ENCODE measurements around the gene CNTNAP2. TPM values are rescaled to one million over a fixed set of nuclear protein-coding genes. Genes with fewer than 3 reads are reported as not detected.
"Not testable (repeated sequence)": the region's sequence is repeated elsewhere in the genome, so short reads cannot be mapped to it uniquely, and the experiment has no call there.

Gene CNTNAP2
- total RNA-seq, 8 experiments from 2014 or later = 0.05 to 27.0 (median 15.0) TPM

DNA sequence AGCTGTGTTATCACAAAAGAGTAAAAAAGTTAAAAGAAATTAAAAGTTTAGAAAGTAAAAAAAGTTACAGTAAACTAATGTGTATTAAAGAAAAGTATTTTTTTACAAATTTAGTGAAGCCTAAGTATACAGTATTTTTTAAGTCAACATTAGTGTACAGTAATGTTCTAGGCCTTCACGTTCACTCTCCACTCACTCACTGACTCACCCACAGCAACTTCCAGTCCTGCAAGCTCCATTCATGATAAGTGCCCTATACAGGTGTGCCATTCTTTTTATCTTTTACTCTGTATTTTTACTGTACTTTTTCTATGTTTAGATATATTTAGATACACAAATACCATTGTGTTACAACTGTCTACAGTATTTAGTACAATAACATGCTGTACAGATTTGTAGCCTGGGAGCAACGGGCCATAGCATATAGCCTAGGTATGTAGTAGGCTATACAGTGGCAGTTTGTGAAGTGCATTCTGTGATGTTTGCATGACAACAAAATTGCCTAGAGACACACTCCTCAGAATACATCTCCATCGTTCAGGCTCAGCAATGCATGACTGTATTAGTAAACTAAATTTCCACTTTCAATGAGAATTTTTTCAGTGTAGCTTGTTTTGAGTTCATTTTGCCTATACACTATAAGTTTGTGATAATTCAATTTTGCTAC lies 1934.0 kb downstream of the CNTNAP2 start:
- no peaks in the 10 kb centered on the region for H3K4me1 ChIP-seq (replicated peaks in 1 of 2)
- peak in 1 of 8 experiments; percentile 40 for ATAC-seq (replicated peaks in 6 of 8)
- no peak overlapping the region for H3K27ac ChIP-seq
- in situ Hi-C loops (cut with MboI; ENCODE audit: low pct_unique_long_range_greater_than_20kb in 2 of 9, low sequenced_read_pairs in 9 of 9, unreplicated experiment in 9 of 9) = no loop called here
- 15 to 93% (median 67%) methylated on average over 1 to 3 of the region's 3 CpGs for WGBS, 10 experiments
- H3K4me3 ChIP-seq = no peak overlapping the region

DNA sequence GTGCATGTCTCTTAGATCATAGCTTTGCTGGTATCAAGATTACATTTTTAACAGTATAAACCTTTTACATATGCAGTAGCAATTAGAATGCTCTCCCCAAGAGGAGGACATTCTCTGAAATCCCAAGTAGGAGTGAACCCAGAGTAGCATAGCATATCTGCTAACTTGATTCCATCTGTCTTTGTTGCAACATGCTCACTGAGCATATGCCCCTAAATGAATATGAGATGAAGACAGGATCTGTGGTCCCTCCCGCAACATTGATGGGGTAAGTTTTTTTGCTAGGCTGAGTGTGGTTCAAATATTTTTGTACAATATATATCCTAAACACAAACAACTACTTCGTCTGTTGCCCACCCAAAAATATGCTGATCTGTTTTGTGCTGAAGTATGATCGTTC lies 1939.8 kb downstream of the CNTNAP2 start:
- no peak overlapping the region for H3K4me3 ChIP-seq
- ATAC-seq (replicated peaks in 6 of 8) = no peak
- H3K27ac ChIP-seq = no peak overlapping the region
- no peaks in the 10 kb centered on the region for H3K4me1 ChIP-seq (replicated peaks in 1 of 2)
- in situ Hi-C loops (cut with MboI; ENCODE audit: low pct_unique_long_range_greater_than_20kb in 2 of 9, low sequenced_read_pairs in 9 of 9, unreplicated experiment in 9 of 9) = no loop called here
- WGBS, 10 experiments = 36 to 100% (median 63%) methylated on average over 1 to 3 of the region's 3 CpGs; no CpG with 5 or more reads in 3 of the 10 experiments

DNA sequence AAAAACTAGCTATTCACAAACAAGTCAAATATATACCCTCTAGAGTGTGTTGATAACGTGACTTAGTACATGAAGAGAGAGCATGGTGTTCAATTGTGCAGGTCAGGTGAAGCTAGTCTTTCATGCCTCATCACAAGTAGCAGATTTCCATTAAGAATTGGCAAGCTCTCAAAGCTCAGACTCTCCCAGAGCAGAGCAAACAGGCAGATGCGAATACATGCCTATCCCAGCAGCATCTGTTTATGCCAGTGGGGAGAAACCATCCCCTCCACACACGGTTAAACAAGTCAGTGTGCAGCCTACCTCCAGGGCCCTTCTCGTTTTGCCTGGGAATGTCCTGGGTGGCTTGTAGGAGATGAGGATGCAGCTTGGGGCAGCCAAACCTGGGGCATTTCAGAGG lies 1941.5 kb downstream of the CNTNAP2 start:
- 7 to 100% (median 36%) methylated on average over 1 to 2 of the region's 4 CpGs; no CpG with 5 or more reads in 2 of the 10 experiments for WGBS, 10 experiments
- ATAC-seq (replicated peaks in 6 of 8) = peak in 1 of 8 experiments; percentile 23
- H3K4me1 ChIP-seq (replicated peaks in 1 of 2) = no peaks in the 10 kb centered on the region

DNA sequence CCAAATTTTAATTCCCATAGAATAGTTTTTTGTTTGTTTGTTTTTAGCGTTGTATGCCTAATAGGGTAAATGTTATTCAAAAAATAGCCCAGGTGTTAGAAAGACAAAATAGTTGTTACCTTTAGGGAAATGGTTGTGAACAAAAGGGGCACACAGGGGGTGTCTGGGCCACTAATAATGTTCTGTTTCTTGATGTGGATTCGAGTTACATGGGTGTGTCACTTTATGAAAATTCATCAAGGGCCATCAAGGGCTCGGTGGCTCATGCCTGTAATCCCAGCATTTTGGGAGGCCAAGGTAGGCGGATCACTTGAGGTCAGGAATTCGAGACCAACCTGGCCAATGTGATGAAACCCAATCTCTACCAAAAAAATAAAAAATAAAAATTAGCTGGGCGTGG lies 1942.2 kb downstream of the CNTNAP2 start:
- in situ Hi-C loops (cut with MboI; ENCODE audit: low pct_unique_long_range_greater_than_20kb in 2 of 9, low sequenced_read_pairs in 9 of 9, unreplicated experiment in 9 of 9) = no loop called here
- no peak for ATAC-seq (replicated peaks in 6 of 8)
- H3K4me1 ChIP-seq (replicated peaks in 1 of 2) = no peaks in the 10 kb centered on the region
- no peak overlapping the region for H3K27ac ChIP-seq
- no peak overlapping the region for H3K4me3 ChIP-seq
- WGBS, 10 experiments = 0 to 92% (median 58%) methylated on average over 2 to 4 of the region's 6 CpGs; no CpG with 5 or more reads in 1 of the 10 experiments

More for the DNA sequence above, 1941.5 kb downstream of the CNTNAP2 start:
- H3K27ac ChIP-seq = no peak overlapping the region
- no peak overlapping the region for H3K4me3 ChIP-seq
- in situ Hi-C loops (cut with MboI; ENCODE audit: low pct_unique_long_range_greater_than_20kb in 2 of 9, low sequenced_read_pairs in 9 of 9, unreplicated experiment in 9 of 9) = no loop called here

DNA sequence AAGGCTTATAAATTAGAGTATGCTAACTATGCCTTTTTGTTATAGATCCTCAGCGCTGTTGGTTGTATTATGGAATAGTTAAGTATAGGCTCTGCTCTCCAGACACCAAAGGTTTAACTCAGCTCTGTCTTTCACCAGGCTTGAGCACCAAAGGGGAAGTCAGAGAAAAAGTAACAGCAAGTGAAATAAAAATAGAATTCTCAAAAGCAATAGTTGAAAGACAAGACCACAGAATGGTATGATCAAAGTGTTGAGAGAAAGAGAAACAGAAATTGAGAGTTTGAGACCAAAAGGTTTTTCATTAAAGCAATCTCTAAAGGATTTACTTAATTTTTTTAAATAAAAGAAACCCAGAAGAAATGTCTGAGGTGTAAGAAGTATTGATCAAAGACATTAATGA lies 1944.1 kb downstream of the CNTNAP2 start:
- no peak overlapping the region for H3K4me3 ChIP-seq
- in situ Hi-C loops (cut with MboI; ENCODE audit: low pct_unique_long_range_greater_than_20kb in 2 of 9, low sequenced_read_pairs in 9 of 9, unreplicated experiment in 9 of 9) = no loop called here
- no peak overlapping the region for H3K27ac ChIP-seq
- ATAC-seq (replicated peaks in 6 of 8) = no peak
- 33 to 100% (median 90%) methylated on average over 1 of the region's 1 CpG; no CpG with 5 or more reads in 2 of the 10 experiments for WGBS, 10 experiments
- no peaks in the 10 kb centered on the region for H3K4me1 ChIP-seq (replicated peaks in 1 of 2)

DNA sequence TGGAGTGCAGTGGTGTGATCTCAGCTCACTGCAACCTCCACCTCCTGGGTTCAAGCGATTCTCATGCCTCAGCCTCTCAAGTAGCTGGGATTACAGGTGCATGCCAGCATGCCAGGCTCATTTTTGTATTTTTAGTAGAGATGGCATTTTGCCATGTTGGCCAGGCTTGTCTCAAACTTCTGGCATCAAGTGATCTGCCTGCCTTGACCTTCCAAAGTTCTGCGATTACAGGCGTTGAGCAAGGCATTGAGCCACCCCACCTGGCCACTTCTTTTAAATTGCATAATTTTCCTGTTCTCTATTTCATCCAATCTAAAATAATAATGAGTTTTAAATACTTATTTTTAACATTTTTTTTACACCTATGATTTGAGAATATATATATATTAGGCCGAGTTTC lies 1961.5 kb downstream of the CNTNAP2 start:
- H3K4me3 ChIP-seq; H3K4me1 ChIP-seq (replicated peaks in 1 of 2); ATAC-seq (replicated peaks in 6 of 8); H3K27ac ChIP-seq: not testable (repeated sequence)
- WGBS, 10 experiments = 0 to 100% (median 80%) methylated on average over 1 to 3 of the region's 4 CpGs; no CpG with 5 or more reads in 3 of the 10 experiments
- in situ Hi-C loops (cut with MboI; ENCODE audit: low pct_unique_long_range_greater_than_20kb in 2 of 9, low sequenced_read_pairs in 9 of 9, unreplicated experiment in 9 of 9) = loop anchor here in 1 of 9 experiments (25.0 kb wide), 1 partner anchor 1941 kb away; no protein-coding TSS in a partner anchor

DNA sequence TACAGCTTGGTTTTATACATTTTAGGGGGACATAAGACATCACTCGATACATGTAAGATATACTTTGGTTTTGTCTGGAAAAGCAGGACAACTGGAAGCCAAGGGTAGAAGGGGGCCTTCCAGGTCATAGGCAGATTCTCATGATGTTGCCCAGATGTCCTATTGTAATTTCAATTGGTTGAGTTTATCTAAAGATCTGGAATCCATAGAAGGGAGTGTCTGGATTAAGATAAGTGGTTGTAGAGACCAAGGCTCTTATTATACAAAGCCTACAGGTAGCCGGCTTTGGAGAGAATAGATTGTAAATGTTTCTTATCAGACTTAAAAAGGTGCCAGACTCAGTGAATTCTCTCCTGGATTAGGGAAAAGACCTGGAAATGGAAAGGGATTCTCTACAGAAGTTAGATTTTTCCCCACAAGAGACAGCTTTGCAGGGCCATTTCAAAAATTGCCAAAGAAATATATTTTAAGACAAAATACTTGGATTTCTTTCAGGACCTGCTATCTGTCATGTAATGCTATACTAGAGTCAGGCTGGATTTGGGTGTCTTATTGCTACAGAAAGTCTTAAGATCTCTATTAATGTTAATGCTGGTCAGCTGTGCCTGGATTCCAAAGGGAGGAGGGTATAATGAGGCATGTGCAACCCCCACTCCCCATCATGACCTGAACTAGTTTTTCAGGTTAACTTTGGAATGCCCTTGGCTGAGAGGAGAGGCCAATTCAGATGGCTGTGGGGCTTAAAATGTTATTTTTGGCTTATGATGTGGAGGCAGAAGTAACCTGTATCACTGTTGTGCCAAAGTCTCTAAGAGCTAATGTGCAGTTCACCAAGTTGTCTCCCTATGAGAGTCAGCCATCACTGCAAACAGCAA lies 1962.8 kb downstream of the CNTNAP2 start:
- in situ Hi-C loops (cut with MboI; ENCODE audit: low pct_unique_long_range_greater_than_20kb in 2 of 9, low sequenced_read_pairs in 9 of 9, unreplicated experiment in 9 of 9) = loop anchor here in 1 of 9 experiments (25.0 kb wide), 1 partner anchor 1942 kb away; no protein-coding TSS in a partner anchor
- 33 to 100% (median 83%) methylated on average over 1 to 2 of the region's 2 CpGs; no CpG with 5 or more reads in 3 of the 10 experiments for WGBS, 10 experiments
- no peak for ATAC-seq (replicated peaks in 6 of 8)
- no peak overlapping the region for H3K27ac ChIP-seq
- peaks cover 2 to 5% of the 10 kb centered on the region in 2 donors for H3K4me1 ChIP-seq (replicated peaks in 1 of 2)
- H3K4me3 ChIP-seq = no peak overlapping the region

DNA sequence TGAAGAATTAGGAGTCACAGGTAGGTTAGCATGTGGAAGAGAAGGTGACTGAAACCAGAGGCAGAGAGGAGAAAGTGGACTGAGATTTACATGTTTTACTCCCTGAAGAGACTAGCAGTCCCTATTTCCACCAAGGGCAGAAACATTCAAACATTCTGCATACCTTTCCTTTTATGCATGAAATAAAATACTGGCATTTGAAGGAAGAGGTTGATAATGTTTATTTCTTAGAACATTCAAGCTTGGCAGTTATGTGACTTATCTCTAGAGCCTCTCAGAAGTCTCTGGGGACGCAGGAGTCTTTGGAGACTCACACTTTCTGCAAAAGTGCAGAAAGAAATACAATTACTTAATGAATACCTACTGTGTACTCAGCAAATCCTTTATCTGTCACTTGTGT lies 1966.8 kb downstream of the CNTNAP2 start:
- in situ Hi-C loops (cut with MboI; ENCODE audit: low pct_unique_long_range_greater_than_20kb in 2 of 9, low sequenced_read_pairs in 9 of 9, unreplicated experiment in 9 of 9) = loop anchor here in 1 of 9 experiments (25.0 kb wide), 1 partner anchor 1946 kb away; no protein-coding TSS in a partner anchor
- H3K4me3 ChIP-seq = no peak overlapping the region
- WGBS, 10 experiments = 0 to 33% (median 0%) methylated on average over 1 of the region's 1 CpG; no CpG with 5 or more reads in 3 of the 10 experiments
- H3K27ac ChIP-seq = no peak overlapping the region
- peaks cover 2 to 5% of the 10 kb centered on the region in 2 donors for H3K4me1 ChIP-seq (replicated peaks in 1 of 2)
- ATAC-seq (replicated peaks in 6 of 8) = no peak

DNA sequence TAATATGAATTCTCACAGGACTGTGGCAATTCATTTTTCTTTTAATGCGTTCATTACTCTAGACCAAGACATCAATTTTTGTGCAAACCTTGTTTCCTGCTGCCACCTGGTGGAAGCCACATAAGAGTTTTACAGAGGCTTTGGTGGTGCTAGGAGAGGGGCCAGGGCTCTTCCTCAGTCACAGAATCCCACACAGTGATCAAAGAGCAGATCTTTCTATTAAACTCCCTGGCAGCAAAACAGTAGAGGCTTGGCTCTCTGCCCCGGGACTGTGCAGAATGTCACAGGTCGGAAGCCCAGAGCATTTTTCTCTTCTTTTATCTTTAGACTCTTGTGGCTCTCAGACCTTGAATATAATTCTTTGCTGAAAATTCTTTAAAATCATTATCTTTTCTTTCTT lies 1967.5 kb downstream of the CNTNAP2 start:
- ATAC-seq (replicated peaks in 6 of 8) = peak; percentile 47 to 98 (median 86)
- in situ Hi-C loops (cut with MboI; ENCODE audit: low pct_unique_long_range_greater_than_20kb in 2 of 9, low sequenced_read_pairs in 9 of 9, unreplicated experiment in 9 of 9) = loop anchor here in 1 of 9 experiments (25.0 kb wide), 1 partner anchor 1947 kb away; no protein-coding TSS in a partner anchor
- no peak overlapping the region for H3K4me3 ChIP-seq
- peaks cover 2 to 5% of the 10 kb centered on the region in 2 donors for H3K4me1 ChIP-seq (replicated peaks in 1 of 2)
- 0 to 58% (median 26%) methylated on average over 2 to 3 of the region's 3 CpGs; no CpG with 5 or more reads in 1 of the 10 experiments for WGBS, 10 experiments
- H3K27ac ChIP-seq = no peak overlapping the region

DNA sequence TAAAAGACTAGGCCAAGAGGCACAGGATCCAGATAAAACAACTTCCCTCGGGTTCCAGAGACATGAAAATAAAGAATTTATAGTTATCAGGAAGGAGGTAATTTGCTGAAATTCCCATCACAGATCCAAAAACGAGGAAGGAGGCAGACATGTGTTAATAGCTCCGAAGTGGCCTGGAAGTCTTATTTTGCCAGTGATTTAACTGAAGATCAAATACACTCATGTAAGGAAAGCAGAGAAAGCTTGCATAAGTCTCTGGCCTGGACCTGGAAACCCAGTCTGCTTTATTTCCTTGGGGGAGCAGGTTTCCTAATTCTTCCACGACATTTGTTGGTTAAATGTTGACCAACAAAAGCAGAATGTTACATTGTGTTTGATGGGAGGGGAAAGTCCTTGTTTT lies 1975.3 kb downstream of the CNTNAP2 start:
- 0 to 88% (median 66%) methylated on average over 1 to 4 of the region's 4 CpGs; no CpG with 5 or more reads in 1 of the 10 experiments for WGBS, 10 experiments
- no peak for ATAC-seq (replicated peaks in 6 of 8)
- in situ Hi-C loops (cut with MboI; ENCODE audit: low pct_unique_long_range_greater_than_20kb in 2 of 9, low sequenced_read_pairs in 9 of 9, unreplicated experiment in 9 of 9) = loop anchor here in 1 of 9 experiments (25.0 kb wide), 1 partner anchor 1955 kb away; no protein-coding TSS in a partner anchor
- no peak overlapping the region for H3K27ac ChIP-seq
- no peaks in the 10 kb centered on the region for H3K4me1 ChIP-seq (replicated peaks in 1 of 2)
- H3K4me3 ChIP-seq = no peak overlapping the region

DNA sequence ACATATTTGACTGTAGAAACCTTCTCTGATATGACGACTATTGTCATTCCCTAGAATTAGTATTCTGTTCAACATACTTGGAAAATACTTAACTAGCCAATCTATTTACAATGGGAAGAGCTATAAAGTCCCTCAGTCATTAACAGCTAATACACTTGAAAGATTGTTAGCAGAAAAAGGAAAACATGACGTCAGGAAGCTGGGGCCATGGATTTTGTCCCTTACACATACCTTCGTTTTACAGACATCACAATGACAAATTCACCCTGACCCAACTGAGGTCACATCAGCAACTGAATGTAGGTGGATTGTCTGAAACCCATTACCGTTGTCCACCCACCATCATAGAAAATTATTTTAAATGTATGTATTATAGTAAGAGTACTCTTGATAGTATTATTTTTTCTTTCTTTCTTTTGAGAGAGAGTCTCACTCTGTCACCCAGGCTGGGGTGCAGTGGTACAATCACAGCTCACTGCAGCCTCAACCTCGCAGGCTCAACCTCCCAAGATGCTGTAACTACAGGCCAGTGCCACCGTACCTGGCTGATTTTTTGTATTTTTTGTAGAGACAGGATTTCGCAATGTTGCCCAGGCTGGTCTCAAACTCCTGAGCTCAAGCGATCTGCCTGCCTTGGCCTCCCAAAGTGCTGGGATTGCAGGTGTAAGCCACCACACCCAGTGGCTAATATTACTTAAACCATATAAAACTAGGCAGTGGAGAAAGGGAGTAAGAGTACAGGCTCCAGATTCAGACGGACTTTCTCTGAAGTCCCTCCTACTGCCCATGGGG lies 1977.0 kb downstream of the CNTNAP2 start:
- ATAC-seq (replicated peaks in 6 of 8) = no peak

DNA sequence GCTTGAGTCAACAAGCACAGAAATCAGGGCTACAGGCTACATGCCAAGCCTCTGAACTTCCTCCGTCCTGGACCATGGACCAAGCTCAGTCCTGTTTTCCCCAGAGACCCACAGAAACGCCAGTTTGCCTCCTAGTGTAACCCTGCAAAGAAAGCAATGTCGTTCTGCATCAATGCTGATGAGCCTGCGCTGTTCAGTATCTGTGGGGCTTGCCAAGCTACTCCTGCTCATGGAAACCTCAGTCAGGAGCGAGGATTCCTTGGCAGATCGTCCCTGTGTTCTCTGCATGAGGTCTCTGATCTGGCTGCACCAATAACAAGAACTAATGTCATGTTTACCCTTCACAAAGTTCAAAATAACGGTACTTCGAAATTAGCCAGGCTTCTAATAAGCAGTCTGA lies 1978.5 kb downstream of the CNTNAP2 start:
- 0 to 93% (median 70%) methylated on average over 1 to 8 of the region's 8 CpGs; no CpG with 5 or more reads in 1 of the 10 experiments for WGBS, 10 experiments
- ATAC-seq (replicated peaks in 6 of 8) = no peak
- Histone ChIP-seq H3K27ac (no peak overlapping the region), H3K4me1 (replicated peaks in 1 of 2) (no peaks in the 10 kb centered on the region), H3K4me3 (no peak overlapping the region)
- in situ Hi-C loops (cut with MboI; ENCODE audit: low pct_unique_long_range_greater_than_20kb in 2 of 9, low sequenced_read_pairs in 9 of 9, unreplicated experiment in 9 of 9) = loop anchor here in 1 of 9 experiments (25.0 kb wide), 1 partner anchor 1958 kb away; no protein-coding TSS in a partner anchor

More for the DNA sequence above, 1977.0 kb downstream of the CNTNAP2 start:
- Histone ChIP-seq H3K4me3 (no peak overlapping the region), H3K4me1 (replicated peaks in 1 of 2) (no peaks in the 10 kb centered on the region), H3K27ac (no peak overlapping the region)
- WGBS, 10 experiments = 0 to 90% (median 48%) methylated on average over 3 to 7 of the region's 9 CpGs; no CpG with 5 or more reads in 1 of the 10 experiments
- in situ Hi-C loops (cut with MboI; ENCODE audit: low pct_unique_long_range_greater_than_20kb in 2 of 9, low sequenced_read_pairs in 9 of 9, unreplicated experiment in 9 of 9) = loop anchor here in 1 of 9 experiments (25.0 kb wide), 1 partner anchor 1956 kb away; no protein-coding TSS in a partner anchor
